Loucy (cell line): ENCODE measurements around the gene TBC1D2.
A peak's percentile ranks its signal among the peaks of the same experiment; 100 is the strongest.

Source experiments
- H2AFZ ChIP-seq: fragments of 200-600 bp; sonication (generic); 2 replicates; pipeline ENCODE4 v1.6.0; 2016; ENCODE audit warnings: antibody characterized with exemption, mild to moderate bottlenecking, low read length, moderate library complexity
- H3F3A ChIP-seq: fragments of 200-600 bp; 2 replicates; pipeline ENCODE4 v1.6.0; 2016; ENCODE audit warnings: antibody characterized with exemption, low read depth, mild to moderate bottlenecking
- H3K27me3 ChIP-seq: fragments of 200-600 bp; sonication (generic); 2 replicates; pipeline ENCODE4 v1.6.1; 2014; ENCODE audit warnings: low read length, mild to moderate bottlenecking; ENCODE audit not compliant: insufficient read depth, poor library complexity, severe bottlenecking
- H3K36me3 ChIP-seq: fragments of 200-600 bp; sonication (generic); 2 replicates; pipeline ENCODE4 v1.6.1; 2016; ENCODE audit warnings: low read length; ENCODE audit not compliant: insufficient read depth
- H3K4me1 ChIP-seq: fragments of 200-600 bp; sonication (generic); 2 replicates; pipeline ENCODE4 v1.5.1; 2014; ENCODE audit warnings: low read length, mild to moderate bottlenecking; ENCODE audit not compliant: insufficient read depth, poor library complexity, severe bottlenecking
- H3K4me2 ChIP-seq: fragments of 200-600 bp; sonication (generic); 2 replicates; pipeline ENCODE4 v1.6.0; 2014; ENCODE audit warnings: antibody characterized with exemption, low read length, low read depth, mild to moderate bottlenecking; ENCODE audit not compliant: poor library complexity, severe bottlenecking
- H3K4me3 ChIP-seq: fragments of 200-600 bp; sonication (generic); 2 replicates; pipeline ENCODE4 v1.5.1; 2014; ENCODE audit warnings: low read length, mild to moderate bottlenecking, mixed read lengths; ENCODE audit not compliant: poor library complexity, severe bottlenecking
- H3K79me2 ChIP-seq: fragments of 200-600 bp; sonication (generic); 2 replicates; pipeline ENCODE4 v1.6.1; 2014; ENCODE audit warnings: low read length; ENCODE audit not compliant: insufficient read depth
- H3K9ac ChIP-seq: fragments of 200-600 bp; sonication (generic); 2 replicates; pipeline ENCODE4 v1.6.0; 2014; ENCODE audit warnings: mild to moderate bottlenecking, low read depth, low read length, moderate library complexity; ENCODE audit not compliant: poor library complexity, severe bottlenecking
- H3K9me2 ChIP-seq: fragments of 200-600 bp; sonication (generic); replicated peaks from 2 replicates; pipeline ENCODE4 v1.6.1; 2016; ENCODE audit warnings: low read depth, low read length, mixed read lengths
- H3K9me3 ChIP-seq: fragments of 200-600 bp; sonication (generic); 2 replicates; pipeline ENCODE4 v1.6.1; 2014; ENCODE audit warnings: mild to moderate bottlenecking, antibody characterized with exemption, low read length, low read depth; ENCODE audit not compliant: insufficient read depth
- H4K20me1 ChIP-seq: fragments of 200-600 bp; sonication (generic); 2 replicates; pipeline ENCODE4 v1.6.0; 2014; ENCODE audit warnings: antibody characterized with exemption, low read length, mild to moderate bottlenecking; ENCODE audit not compliant: insufficient read depth, poor library complexity, severe bottlenecking
- EZH2phosphoT487 ChIP-seq: fragments of 200-600 bp; IDR thresholded peaks from 2 replicates; pipeline ENCODE4 v1.6.1; 2018; ENCODE audit warnings: antibody characterized with exemption, mild to moderate bottlenecking, moderate library complexity, borderline replicate concordance
- TF ChIP-seq, protein P1 (sequence below): fragments of 200-600 bp; sonication (generic); conservative IDR thresholded peaks from 2 replicates; pipeline ENCODE4 v1.5.1; 2014; ENCODE audit warnings: mild to moderate bottlenecking, antibody characterized with exemption, low read length

Gene TBC1D2

DNA sequence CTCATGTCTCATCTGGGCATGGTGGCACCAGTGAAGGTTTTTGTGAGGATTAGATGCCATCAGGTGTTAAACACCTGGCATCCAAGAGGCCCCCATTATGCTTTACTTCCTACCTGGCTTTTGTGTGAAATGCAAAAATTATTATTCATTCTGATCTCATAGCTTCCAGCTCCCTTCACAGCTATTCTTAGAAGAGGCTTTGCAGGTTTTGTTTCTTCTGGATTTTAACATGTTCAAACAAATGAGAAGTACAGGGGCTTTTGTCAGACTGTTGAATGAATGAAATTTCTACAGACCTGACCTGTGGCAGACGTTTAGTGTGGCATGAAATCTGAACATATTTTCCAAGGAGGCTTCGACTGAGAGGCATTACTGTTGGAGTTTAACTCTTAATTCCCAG, 48.7 kb downstream of the TBC1D2 start:
- Histone ChIP-seq H3K79me2 (no peaks in the 10 kb centered on the region), H3F3A (no peaks in the 10 kb centered on the region), H3K9ac (no peak overlapping the region), H3K9me2 (no peaks in the 10 kb centered on the region), H3K9me3 (no peaks in the 10 kb centered on the region), H4K20me1 (no peaks in the 10 kb centered on the region), H3K4me3 (no peak overlapping the region), H3K4me1 (peaks cover 5% of the 10 kb centered on the region), H3K36me3 (no peaks in the 10 kb centered on the region), H3K4me2 (no peak overlapping the region), H3K27me3 (no peaks in the 10 kb centered on the region), H2AFZ (0 out of 2 replicates have a peak overlapping the region, but pooled peaks have one; percentile 78)
- TF ChIP-seq, protein P1, sequence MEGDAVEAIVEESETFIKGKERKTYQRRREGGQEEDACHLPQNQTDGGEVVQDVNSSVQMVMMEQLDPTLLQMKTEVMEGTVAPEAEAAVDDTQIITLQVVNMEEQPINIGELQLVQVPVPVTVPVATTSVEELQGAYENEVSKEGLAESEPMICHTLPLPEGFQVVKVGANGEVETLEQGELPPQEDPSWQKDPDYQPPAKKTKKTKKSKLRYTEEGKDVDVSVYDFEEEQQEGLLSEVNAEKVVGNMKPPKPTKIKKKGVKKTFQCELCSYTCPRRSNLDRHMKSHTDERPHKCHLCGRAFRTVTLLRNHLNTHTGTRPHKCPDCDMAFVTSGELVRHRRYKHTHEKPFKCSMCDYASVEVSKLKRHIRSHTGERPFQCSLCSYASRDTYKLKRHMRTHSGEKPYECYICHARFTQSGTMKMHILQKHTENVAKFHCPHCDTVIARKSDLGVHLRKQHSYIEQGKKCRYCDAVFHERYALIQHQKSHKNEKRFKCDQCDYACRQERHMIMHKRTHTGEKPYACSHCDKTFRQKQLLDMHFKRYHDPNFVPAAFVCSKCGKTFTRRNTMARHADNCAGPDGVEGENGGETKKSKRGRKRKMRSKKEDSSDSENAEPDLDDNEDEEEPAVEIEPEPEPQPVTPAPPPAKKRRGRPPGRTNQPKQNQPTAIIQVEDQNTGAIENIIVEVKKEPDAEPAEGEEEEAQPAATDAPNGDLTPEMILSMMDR, result no peak
- no peak for TF ChIP-seq EZH2phosphoT487

DNA sequence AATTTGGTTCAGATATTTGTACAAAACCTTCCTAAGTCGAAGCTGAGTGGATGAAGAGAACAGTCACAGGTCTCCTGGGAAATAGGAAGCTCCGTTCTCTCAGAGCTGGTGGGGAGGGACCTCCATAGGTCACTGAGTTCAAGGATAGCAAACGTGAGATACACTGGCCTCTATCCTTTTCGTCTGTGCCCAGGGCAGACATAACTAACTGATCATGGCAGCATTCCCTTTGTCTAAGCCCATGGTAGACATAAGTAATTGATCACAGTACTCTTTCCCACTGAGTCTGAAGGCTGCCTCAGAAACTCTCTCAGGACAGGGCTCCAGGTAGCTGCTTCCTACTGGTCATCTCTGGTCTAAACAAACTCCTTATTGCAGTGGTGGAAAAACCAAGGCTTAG, 50.8 kb downstream of the TBC1D2 start:
- Histone ChIP-seq H2AFZ (no peak overlapping the region), H3F3A (no peaks in the 10 kb centered on the region), H3K9ac (no peak overlapping the region), H3K79me2 (no peaks in the 10 kb centered on the region), H3K9me2 (no peaks in the 10 kb centered on the region), H3K4me2 (no peak overlapping the region), H3K27me3 (no peaks in the 10 kb centered on the region), H3K4me1 (peaks cover 5% of the 10 kb centered on the region), H3K4me3 (no peak overlapping the region), H4K20me1 (no peaks in the 10 kb centered on the region), H3K36me3 (no peaks in the 10 kb centered on the region), H3K9me3 (no peaks in the 10 kb centered on the region)
- TF ChIP-seq, protein P1, result no peak
- TF ChIP-seq EZH2phosphoT487, result no peak

DNA sequence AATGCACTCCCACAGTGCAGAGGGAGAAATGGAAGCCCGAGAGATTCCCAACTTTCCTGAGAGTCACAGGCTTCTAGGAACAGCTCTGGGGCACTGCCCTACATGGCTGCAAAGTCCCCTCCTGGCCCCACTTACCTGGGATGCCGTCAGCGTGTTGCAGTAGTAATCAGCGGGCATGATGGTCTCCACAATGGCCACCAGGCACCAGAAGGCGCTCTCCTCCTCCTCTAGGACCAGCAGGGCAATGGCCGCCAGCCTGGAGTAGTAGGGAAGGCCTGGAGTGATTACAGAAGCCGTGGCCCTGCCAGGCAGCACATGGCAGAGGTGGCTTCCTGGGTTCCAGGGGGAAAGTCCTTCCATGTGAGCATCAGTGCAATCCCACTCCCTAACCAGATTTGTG, 52.3 kb downstream of the TBC1D2 start:
- TF ChIP-seq, protein P1, result no peak
- TF ChIP-seq EZH2phosphoT487, result no peak
- Histone ChIP-seq H3K27me3 (no peaks in the 10 kb centered on the region), H3K9me3 (no peaks in the 10 kb centered on the region), H4K20me1 (no peaks in the 10 kb centered on the region), H3K4me1 (peaks cover 5% of the 10 kb centered on the region), H3F3A (no peaks in the 10 kb centered on the region), H2AFZ (no peak overlapping the region), H3K36me3 (no peaks in the 10 kb centered on the region), H3K79me2 (no peaks in the 10 kb centered on the region), H3K9me2 (no peaks in the 10 kb centered on the region), H3K4me3 (no peak overlapping the region), H3K4me2 (no peak overlapping the region), H3K9ac (no peak overlapping the region)
